ENCODE data around the gene ZDHHC6.
"Not testable (repeated sequence)": the region's sequence is repeated elsewhere in the genome, so short reads cannot be mapped to it uniquely, and the experiment has no call there.

ZDHHC6 gene

GRCh38 chr10:112446855-112447619 is at the start of gene ZDHHC6, which contains the start of gene VTI1A:
Gene ZDHHC6, minus strand, starts transcription at chr10:112446914. Its CDS starts 1,478 bp downstream, at chr10:112445436.
Gene VTI1A, plus strand, starts transcription at chr10:112447215. Its CDS starts 159 bp downstream, at chr10:112447374.
- peak; percentile 76 for DNase-seq

- no peak for DNase-seq
Observed at GRCh38 chr10:112492736-112493135, 46.0 kb upstream of the ZDHHC6 start.

- DNase-seq: no peak
Observed at GRCh38 chr10:112491144-112491543, 44.4 kb upstream of the ZDHHC6 start.

- DNase-seq: no peak
Observed at GRCh38 chr10:112490545-112490944, 43.8 kb upstream of the ZDHHC6 start.

GRCh38 chr10:112487964-112488363 is 41.2 kb upstream of the ZDHHC6 start:
- DNase-seq: no peak

GRCh38 chr10:112484399-112484798 is 37.7 kb upstream of the ZDHHC6 start:
- DNase-seq: no peak

- DNase-seq: no peak
Observed at GRCh38 chr10:112481602-112482001, 34.9 kb upstream of the ZDHHC6 start.

- DNase-seq: no peak
Observed at GRCh38 chr10:112475575-112476218, 29.0 kb upstream of the ZDHHC6 start.

GRCh38 chr10:112471878-112472487 is 25.3 kb upstream of the ZDHHC6 start:
- no peak for DNase-seq

- DNase-seq: no peak
Observed at GRCh38 chr10:112467541-112468075, 20.9 kb upstream of the ZDHHC6 start.

- DNase-seq: no peak
Observed at GRCh38 chr10:112466802-112467201, 20.1 kb upstream of the ZDHHC6 start.

GRCh38 chr10:112465299-112465883 is 18.7 kb upstream of the ZDHHC6 start:
- no peak for DNase-seq

- DNase-seq: not testable (repeated sequence)
Observed at GRCh38 chr10:112464074-112464473, 17.4 kb upstream of the ZDHHC6 start.

- DNase-seq: no peak
Observed at GRCh38 chr10:112461029-112461887, 14.5 kb upstream of the ZDHHC6 start.

- no peak for DNase-seq
Observed at GRCh38 chr10:112460366-112460765, 13.7 kb upstream of the ZDHHC6 start.

- no peak for DNase-seq
Observed at GRCh38 chr10:112456533-112456932, 9.8 kb upstream of the ZDHHC6 start.

- no peak for DNase-seq
Observed at GRCh38 chr10:112454910-112455779, 8.4 kb upstream of the ZDHHC6 start.

- DNase-seq: no peak
Observed at GRCh38 chr10:112448888-112449287, 2.2 kb upstream of the ZDHHC6 start.

GRCh38 chr10:112447620-112447928 is 860 bp upstream of the ZDHHC6 start:
- no peak for DNase-seq

GRCh38 chr10:112446055-112446854 is 459 bp downstream of the ZDHHC6 start:
- DNase-seq: no peak
